ENCODE results near the gene COTL1.

COTL1 gene

DNA sequence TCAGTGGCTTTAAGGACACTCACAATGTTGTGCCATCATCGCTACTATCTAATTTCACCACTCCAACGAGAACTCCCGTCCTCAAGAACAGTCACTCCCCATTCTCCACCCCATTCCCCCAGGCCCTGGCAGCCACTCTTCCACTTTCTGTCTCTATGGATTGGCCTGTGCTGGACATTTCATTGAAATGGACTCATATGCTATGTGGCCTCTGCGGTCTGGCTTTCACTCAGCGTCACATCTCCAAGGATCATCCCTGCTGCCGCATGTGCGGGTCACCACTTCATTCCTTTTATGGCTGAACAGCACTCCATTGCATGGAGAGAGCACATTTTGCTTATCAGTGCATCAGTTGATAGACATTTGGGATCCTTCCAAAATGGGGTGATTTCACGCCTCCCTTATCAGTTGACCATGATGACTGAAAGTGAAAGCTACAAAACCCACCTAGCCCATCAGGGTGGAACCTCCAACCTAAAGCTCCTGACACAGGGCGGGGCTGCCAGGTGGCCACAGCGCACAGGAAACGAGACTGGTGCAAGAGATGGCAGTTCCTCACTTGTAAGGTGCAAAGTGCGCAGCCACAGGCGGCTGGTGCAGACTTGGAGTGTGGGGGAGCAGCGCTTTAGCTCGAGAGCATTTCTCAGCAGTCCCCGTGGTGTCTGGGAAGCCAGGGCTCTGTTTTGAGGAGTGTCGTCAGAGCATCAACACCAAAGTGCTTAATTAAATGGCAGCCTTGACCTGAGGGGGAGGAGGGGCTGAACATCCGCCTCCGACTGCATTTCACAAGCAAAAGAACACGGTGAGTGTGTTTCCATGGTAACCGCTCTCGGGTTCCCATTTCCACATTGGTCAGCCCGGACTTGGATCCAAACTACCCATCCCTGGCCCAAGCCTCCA lies 23.8 kb downstream of the COTL1 start (continued):
- TF ChIP-seq PATZ1 (CRISPR knock-in tag; IDR thresholded peaks at IDR 0.05; ENCODE audit: borderline replicate concordance), result no peak
- TF ChIP-seq OSR1 (CRISPR knock-in tag; IDR thresholded peaks at IDR 0.05), result no peak
- TF ChIP-seq CSDC2 (CRISPR knock-in tag; IDR thresholded peaks at IDR 0.05), result no peak
- no peak for TF ChIP-seq BACH2 (CRISPR knock-in tag; IDR thresholded peaks at IDR 0.05; ENCODE audit: borderline replicate concordance)
- no peak for TF ChIP-seq TOX (CRISPR knock-in tag; IDR thresholded peaks at IDR 0.05; ENCODE audit: borderline replicate concordance)

GRCh38 chr16:84592718-84593117 lies 25.2 kb downstream of the COTL1 start:
- TF ChIP-seq ZNF8 (CRISPR knock-in tag; IDR thresholded peaks at IDR 0.05), result no peak
- TF ChIP-seq SNAI2 (CRISPR knock-in tag; IDR thresholded peaks at IDR 0.05), result no peak
- TF ChIP-seq, protein P1, sequence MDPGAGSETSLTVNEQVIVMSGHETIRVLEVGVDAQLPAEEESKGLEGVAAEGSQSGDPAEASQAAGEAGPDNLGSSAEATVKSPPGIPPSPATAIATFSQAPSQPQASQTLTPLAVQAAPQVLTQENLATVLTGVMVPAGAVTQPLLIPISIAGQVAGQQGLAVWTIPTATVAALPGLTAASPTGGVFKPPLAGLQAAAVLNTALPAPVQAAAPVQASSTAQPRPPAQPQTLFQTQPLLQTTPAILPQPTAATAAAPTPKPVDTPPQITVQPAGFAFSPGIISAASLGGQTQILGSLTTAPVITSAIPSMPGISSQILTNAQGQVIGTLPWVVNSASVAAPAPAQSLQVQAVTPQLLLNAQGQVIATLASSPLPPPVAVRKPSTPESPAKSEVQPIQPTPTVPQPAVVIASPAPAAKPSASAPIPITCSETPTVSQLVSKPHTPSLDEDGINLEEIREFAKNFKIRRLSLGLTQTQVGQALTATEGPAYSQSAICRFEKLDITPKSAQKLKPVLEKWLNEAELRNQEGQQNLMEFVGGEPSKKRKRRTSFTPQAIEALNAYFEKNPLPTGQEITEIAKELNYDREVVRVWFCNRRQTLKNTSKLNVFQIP (CRISPR knock-in tag; IDR thresholded peaks at IDR 0.05; ENCODE audit: borderline replicate concordance, low read depth), result no peak
- TF ChIP-seq ZNF70 (CRISPR knock-in tag; IDR thresholded peaks at IDR 0.05), result no peak
- no peak for TF ChIP-seq BACH2 (CRISPR knock-in tag; IDR thresholded peaks at IDR 0.05; ENCODE audit: borderline replicate concordance)
- TF ChIP-seq ZFP30 (CRISPR knock-in tag; IDR thresholded peaks at IDR 0.05), result no peak
- TF ChIP-seq ZC3H10 (CRISPR knock-in tag; IDR thresholded peaks at IDR 0.05), result no peak
- no peak for TF ChIP-seq ZNF565 (CRISPR knock-in tag; conservative IDR thresholded peaks at IDR 0.05; ENCODE audit: low read depth)
- no peak for TF ChIP-seq ESRRG (CRISPR knock-in tag; IDR thresholded peaks at IDR 0.05)
- TF ChIP-seq, protein P2, sequence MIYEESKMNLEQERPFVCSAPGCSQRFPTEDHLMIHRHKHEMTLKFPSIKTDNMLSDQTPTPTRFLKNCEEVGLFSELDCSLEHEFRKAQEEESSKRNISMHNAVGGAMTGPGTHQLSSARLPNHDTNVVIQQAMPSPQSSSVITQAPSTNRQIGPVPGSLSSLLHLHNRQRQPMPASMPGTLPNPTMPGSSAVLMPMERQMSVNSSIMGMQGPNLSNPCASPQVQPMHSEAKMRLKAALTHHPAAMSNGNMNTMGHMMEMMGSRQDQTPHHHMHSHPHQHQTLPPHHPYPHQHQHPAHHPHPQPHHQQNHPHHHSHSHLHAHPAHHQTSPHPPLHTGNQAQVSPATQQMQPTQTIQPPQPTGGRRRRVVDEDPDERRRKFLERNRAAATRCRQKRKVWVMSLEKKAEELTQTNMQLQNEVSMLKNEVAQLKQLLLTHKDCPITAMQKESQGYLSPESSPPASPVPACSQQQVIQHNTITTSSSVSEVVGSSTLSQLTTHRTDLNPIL (CRISPR knock-in tag; IDR thresholded peaks at IDR 0.05; ENCODE audit: low read depth), result no peak
- no peak for TF ChIP-seq CSDC2 (CRISPR knock-in tag; IDR thresholded peaks at IDR 0.05)
- TF ChIP-seq ZFP3 (CRISPR knock-in tag; IDR thresholded peaks at IDR 0.05), result no peak
- TF ChIP-seq GLIS3 (CRISPR knock-in tag; IDR thresholded peaks at IDR 0.05), result no peak
- TF ChIP-seq, protein P3, sequence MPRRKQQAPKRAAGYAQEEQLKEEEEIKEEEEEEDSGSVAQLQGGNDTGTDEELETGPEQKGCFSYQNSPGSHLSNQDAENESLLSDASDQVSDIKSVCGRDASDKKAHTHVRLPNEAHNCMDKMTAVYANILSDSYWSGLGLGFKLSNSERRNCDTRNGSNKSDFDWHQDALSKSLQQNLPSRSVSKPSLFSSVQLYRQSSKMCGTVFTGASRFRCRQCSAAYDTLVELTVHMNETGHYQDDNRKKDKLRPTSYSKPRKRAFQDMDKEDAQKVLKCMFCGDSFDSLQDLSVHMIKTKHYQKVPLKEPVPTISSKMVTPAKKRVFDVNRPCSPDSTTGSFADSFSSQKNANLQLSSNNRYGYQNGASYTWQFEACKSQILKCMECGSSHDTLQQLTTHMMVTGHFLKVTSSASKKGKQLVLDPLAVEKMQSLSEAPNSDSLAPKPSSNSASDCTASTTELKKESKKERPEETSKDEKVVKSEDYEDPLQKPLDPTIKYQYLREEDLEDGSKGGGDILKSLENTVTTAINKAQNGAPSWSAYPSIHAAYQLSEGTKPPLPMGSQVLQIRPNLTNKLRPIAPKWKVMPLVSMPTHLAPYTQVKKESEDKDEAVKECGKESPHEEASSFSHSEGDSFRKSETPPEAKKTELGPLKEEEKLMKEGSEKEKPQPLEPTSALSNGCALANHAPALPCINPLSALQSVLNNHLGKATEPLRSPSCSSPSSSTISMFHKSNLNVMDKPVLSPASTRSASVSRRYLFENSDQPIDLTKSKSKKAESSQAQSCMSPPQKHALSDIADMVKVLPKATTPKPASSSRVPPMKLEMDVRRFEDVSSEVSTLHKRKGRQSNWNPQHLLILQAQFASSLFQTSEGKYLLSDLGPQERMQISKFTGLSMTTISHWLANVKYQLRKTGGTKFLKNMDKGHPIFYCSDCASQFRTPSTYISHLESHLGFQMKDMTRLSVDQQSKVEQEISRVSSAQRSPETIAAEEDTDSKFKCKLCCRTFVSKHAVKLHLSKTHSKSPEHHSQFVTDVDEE (CRISPR knock-in tag; IDR thresholded peaks at IDR 0.05), result no peak
- ATAC-seq, result no peak

DNA sequence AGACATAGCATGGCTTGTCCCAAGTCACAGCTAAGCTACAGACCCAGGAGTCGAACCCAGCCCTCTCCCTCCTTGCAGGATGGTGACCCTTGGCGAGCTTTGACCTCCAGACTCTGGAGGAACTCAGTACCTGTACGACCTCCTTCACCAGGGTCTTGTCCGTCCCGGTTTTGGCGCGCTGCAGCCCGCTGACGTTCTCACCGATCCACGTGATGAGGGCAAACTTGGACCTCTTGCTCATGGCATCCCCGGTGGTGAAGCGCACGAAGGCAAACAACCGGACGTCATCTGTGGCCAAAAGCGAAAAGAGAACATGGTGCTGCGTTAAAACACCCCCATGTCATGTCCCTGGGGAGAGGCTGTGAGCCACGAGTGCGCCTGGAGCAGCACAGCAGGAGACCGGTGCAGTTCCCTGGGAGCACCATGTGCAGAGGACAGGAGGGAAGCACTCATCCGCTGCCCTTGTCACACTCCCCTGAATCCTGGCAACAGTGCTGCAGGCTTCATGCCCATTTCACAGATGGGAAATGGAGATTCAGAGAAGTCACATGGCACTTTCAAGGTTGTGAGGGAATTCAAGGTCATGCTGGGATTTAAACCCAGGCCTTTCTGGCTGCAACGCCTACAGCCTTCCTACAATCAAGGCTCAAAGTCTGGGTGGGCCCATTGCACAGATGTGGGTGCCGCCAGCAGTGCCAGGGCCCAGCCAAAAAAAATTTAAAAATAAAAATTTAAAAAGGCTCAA lies 27.7 kb downstream of the COTL1 start:
- no peak for ATAC-seq
- TF ChIP-seq ISL1 (CRISPR knock-in tag; IDR thresholded peaks at IDR 0.05) (no peak), CSDC2 (CRISPR knock-in tag; IDR thresholded peaks at IDR 0.05) (no peak), TCF4 (CRISPR knock-in tag; IDR thresholded peaks at IDR 0.05; ENCODE audit: borderline replicate concordance) (no peak), ZNF70 (CRISPR knock-in tag; IDR thresholded peaks at IDR 0.05) (no peak), ESRRG (CRISPR knock-in tag; IDR thresholded peaks at IDR 0.05) (no peak), ZNF8 (CRISPR knock-in tag; IDR thresholded peaks at IDR 0.05) (no peak), OSR1 (CRISPR knock-in tag; IDR thresholded peaks at IDR 0.05) (no peak), ZC3H10 (CRISPR knock-in tag; IDR thresholded peaks at IDR 0.05) (no peak), PATZ1 (CRISPR knock-in tag; IDR thresholded peaks at IDR 0.05; ENCODE audit: borderline replicate concordance) (no peak), PPARA (CRISPR knock-in tag; IDR thresholded peaks at IDR 0.05; ENCODE audit: borderline replicate concordance) (no peak)
- TF ChIP-seq, protein P1 (CRISPR knock-in tag; IDR thresholded peaks at IDR 0.05; ENCODE audit: borderline replicate concordance, low read depth), result no peak
- TF ChIP-seq, protein P3 (CRISPR knock-in tag; IDR thresholded peaks at IDR 0.05), result no peak

Measured in SK-N-SH treated with all-trans-retinoic acid at 6 μM for 48 hours (cell line).